ENCODE results near the gene HS3ST4.

Gene HS3ST4

GRCh38 chr16:26178298-26178697, 486.5 kb downstream of the HS3ST4 start:
- DNase-seq, result no peak

- DNase-seq, result no peak
These were observed 494.4 kb downstream of the HS3ST4 start for GRCh38 chr16:26186091-26186615.

Measured in amygdala (tissue), 56 donors.